Left lung (tissue), 14 donors: Measurements from ENCODE around the gene ELAVL2. TPM values are rescaled to one million over a fixed set of nuclear protein-coding genes. Genes with fewer than 3 reads are reported as not detected.

Source experiments
- ATAC-seq: fragments of 200-7000 bp; cut with Tn5 transposase; one replicate; pipeline ENCODE4 v1.9.1; 2020; ENCODE audit warnings: moderate library complexity
- DNase-seq, 4 donors: peaks; one replicate each; pipeline ENCODE4 v3.0.0-alpha.2; 2013 to 2020
- H3K27ac ChIP-seq, 2 donors: fragments of 200-600 bp; sonication (generic) in 1 of 2; one replicate each; pipeline versions ENCODE4 v1.5.0 to v1.8.0; 2020 to 2021
- H3K27me3 ChIP-seq, 2 donors: fragments of 200-600 bp; sonication (generic) in 1 of 2; one replicate each; pipeline versions ENCODE4 v1.5.0 to v1.8.0; 2020 to 2021
- H3K36me3 ChIP-seq, 2 donors: fragments of 200-600 bp; sonication (generic) in 1 of 2; one replicate each; pipeline versions ENCODE4 v1.5.0 to v1.8.0; 2020 to 2021
- H3K4me1 ChIP-seq, 2 donors: fragments of 200-600 bp; one replicate each; pipeline ENCODE4 v1.8.0; 2021
- H3K4me3 ChIP-seq, 2 donors: fragments of 200-600 bp; sonication (generic) in 1 of 2; one replicate each; pipeline versions ENCODE4 v1.5.0 to v1.8.0; 2020 to 2021; ENCODE audit warnings: mild to moderate bottlenecking in 1 of 2
- H3K9me3 ChIP-seq, 2 donors: fragments of 200-600 bp; sonication (generic) in 1 of 2; one replicate each; pipeline versions ENCODE4 v1.5.0 to v1.8.0; 2020 to 2021
- intact Hi-C, 2 donors: fragments of 100-400 bp; cut with DNase I; formaldehyde crosslinking; loops; one replicate each; pipeline versions ENCODE4 v1.11.2 to v1.14.2; 2022
- long read RNA-seq, 12 donors: library from polyadenylated mRNA in 2 of 12; unstranded in 2 of 12; transcript quantifications; one replicate each; pipeline ENCODE4 v2.0.0 and lab custom pipeline, GENCODE V29; 2019 to 2026
- polyA plus RNA-seq, 6 donors: library from polyadenylated mRNA; unstranded; fragments of 120-200 nt; gene quantifications; one replicate each; pipeline ENCODE4 v1.2.1, GENCODE V29; 2013; ENCODE audit not compliant: insufficient read length in 6 of 6
- total RNA-seq, 2 donors: library from RNA; stranded (reverse); fragmentation: NEBNext Ultra II Directional; extraction: Animal tissue kit (Norgen Biotek cat#: 25700); gene quantifications; one replicate each; pipeline ENCODE4 v1.2.1, GENCODE V29; 2021
- TF ChIP-seq, protein P1 (sequence below), 2 donors: fragments of 200-600 bp; sonication (generic) in 1 of 2; IDR thresholded peaks; one replicate each; pipeline versions ENCODE4 v1.5.0 to v1.8.0; 2021; ENCODE audit warnings: antibody characterized with exemption in 2 of 2
- donor health status: DM: no; HTN: yes; CAD: no.
- donor health status: DM: no; HTN: no; CAD: no.

Gene ELAVL2
- total RNA-seq (under 1 TPM in 1 of 2 donors, not detected in 1; 0.35 TPM), polyA plus RNA-seq (1 to 10 TPM; 1.6 to 4.5 (median 2.4) TPM)
- long read RNA-seq, donor 1 = 0 reads
- long read RNA-seq, donor 2 = 0 reads
- long read RNA-seq, donor 3 = 0 reads
- long read RNA-seq, donor 4 = 0 reads
- long read RNA-seq, donor 5 = 0 reads
- long read RNA-seq, donor 6 = 0 reads
- long read RNA-seq, donor 7 = 0 reads
- long read RNA-seq, donor 8 = 0 reads
- long read RNA-seq, donor 9 = 0 reads
- long read RNA-seq, donor 10 = 0 reads
- long read RNA-seq, donor 11, partial matches to known transcripts = 5 of 8 reads
- long read RNA-seq, donor 11, other reads (novel, unspliced or antisense) = 0 of 8 reads
- long read RNA-seq, donor 12 = 0 reads

GRCh38 chr9:23826120-23826629 is at the start of gene ELAVL2:
ELAVL2 (minus strand) TSS chr9:23826240; CDS start chr9:23762234, 64,006 bp downstream.
- intact Hi-C loops = no loop called here
- DNase-seq (peak in 3 of 4 donors; percentile 73 to 91 (median 78)), ATAC-seq (peak; percentile 94)
- no peaks in the 10 kb centered on the region for H3K36me3 ChIP-seq
- H3K4me1 ChIP-seq = peaks cover 0 to 5% of the 10 kb centered on the region in 2 donors
- H3K9me3 ChIP-seq = no peaks in the 10 kb centered on the region
- no peak within 1 kb of the TSS for H3K27ac ChIP-seq
- TF ChIP-seq, protein P1, sequence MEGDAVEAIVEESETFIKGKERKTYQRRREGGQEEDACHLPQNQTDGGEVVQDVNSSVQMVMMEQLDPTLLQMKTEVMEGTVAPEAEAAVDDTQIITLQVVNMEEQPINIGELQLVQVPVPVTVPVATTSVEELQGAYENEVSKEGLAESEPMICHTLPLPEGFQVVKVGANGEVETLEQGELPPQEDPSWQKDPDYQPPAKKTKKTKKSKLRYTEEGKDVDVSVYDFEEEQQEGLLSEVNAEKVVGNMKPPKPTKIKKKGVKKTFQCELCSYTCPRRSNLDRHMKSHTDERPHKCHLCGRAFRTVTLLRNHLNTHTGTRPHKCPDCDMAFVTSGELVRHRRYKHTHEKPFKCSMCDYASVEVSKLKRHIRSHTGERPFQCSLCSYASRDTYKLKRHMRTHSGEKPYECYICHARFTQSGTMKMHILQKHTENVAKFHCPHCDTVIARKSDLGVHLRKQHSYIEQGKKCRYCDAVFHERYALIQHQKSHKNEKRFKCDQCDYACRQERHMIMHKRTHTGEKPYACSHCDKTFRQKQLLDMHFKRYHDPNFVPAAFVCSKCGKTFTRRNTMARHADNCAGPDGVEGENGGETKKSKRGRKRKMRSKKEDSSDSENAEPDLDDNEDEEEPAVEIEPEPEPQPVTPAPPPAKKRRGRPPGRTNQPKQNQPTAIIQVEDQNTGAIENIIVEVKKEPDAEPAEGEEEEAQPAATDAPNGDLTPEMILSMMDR (IDR thresholded peaks at IDR 0.05) = no peak
- peak within 1 kb of the TSS; percentile 5 to 23 for H3K4me3 ChIP-seq
- peaks cover 69 to 99% of the 10 kb centered on the region in 2 donors for H3K27me3 ChIP-seq

DNA sequence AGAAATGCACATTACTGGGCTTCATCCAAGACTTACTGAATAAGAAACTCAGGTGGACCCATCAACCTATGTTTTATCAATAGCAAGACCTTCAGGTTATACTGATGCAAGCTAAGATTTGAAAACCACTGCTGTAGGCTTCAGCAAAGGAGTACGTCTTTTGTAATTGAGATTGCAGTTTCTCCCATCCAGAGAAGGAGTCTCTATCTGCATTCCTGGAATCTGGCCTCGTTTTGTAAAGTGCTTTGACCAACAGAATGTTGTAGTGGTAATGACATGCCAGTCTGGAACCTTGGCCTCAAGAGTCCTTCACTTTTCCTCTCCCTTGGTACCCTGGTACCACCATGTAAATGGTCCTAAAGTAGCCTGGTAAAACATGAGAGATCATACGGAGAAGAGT is 32.2 kb upstream of the ELAVL2 start:
- no peak overlapping the region for H3K4me3 ChIP-seq
- no peak overlapping the region for H3K27ac ChIP-seq
- no peak for ATAC-seq
- H3K9me3 ChIP-seq = peaks cover 0 to 8% of the 10 kb centered on the region in 2 donors
- H3K36me3 ChIP-seq = no peaks in the 10 kb centered on the region
- H3K4me1 ChIP-seq = no peaks in the 10 kb centered on the region
- TF ChIP-seq, protein P1 (IDR thresholded peaks at IDR 0.05) = no peak
- no peak for DNase-seq
- intact Hi-C loops = no loop called here
- no peaks in the 10 kb centered on the region for H3K27me3 ChIP-seq

DNA sequence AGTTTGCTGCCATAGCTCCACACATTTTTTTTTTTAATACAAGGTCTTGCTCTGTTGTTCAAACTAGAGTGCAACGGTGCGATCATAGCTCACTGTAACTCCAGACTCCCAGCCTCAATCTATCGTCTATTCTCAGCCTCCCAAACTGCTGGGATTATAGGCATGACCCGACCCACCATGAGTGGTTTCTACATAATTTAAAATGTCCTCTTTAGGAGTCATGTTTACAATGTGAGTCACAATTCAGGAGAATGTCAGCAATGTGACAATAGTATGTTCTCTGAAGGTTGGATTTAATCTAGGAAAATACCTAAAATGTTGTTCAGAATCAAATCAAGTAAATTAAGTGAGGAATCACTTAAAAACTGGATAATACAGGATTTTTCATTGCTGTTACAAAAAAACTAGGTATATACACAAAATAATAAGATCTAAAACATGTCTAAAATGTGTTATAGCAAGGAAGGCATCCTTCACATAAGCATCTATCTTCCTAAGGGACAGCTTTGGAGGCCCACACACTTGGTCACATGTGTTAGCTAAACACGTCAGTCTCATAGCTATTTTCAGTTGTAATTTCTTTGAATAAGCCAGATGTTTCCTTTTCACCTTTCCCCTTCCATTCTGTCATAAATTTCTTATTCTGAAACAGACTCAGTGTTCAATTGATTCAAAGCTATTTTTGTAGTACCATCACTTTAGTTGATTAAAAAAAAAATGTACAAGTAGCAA is 30.0 kb upstream of the ELAVL2 start:
- Histone ChIP-seq H3K4me1 (no peaks in the 10 kb centered on the region), H3K4me3 (no peak overlapping the region), H3K27ac (no peak overlapping the region), H3K27me3 (peaks cover 13 to 15% of the 10 kb centered on the region in 2 donors), H3K9me3 (peaks cover 0 to 2% of the 10 kb centered on the region in 2 donors), H3K36me3 (no peaks in the 10 kb centered on the region)
- TF ChIP-seq, protein P1 (IDR thresholded peaks at IDR 0.05) = no peak
- DNase-seq (no peak), ATAC-seq (no peak)
- intact Hi-C loops = no loop called here

DNA sequence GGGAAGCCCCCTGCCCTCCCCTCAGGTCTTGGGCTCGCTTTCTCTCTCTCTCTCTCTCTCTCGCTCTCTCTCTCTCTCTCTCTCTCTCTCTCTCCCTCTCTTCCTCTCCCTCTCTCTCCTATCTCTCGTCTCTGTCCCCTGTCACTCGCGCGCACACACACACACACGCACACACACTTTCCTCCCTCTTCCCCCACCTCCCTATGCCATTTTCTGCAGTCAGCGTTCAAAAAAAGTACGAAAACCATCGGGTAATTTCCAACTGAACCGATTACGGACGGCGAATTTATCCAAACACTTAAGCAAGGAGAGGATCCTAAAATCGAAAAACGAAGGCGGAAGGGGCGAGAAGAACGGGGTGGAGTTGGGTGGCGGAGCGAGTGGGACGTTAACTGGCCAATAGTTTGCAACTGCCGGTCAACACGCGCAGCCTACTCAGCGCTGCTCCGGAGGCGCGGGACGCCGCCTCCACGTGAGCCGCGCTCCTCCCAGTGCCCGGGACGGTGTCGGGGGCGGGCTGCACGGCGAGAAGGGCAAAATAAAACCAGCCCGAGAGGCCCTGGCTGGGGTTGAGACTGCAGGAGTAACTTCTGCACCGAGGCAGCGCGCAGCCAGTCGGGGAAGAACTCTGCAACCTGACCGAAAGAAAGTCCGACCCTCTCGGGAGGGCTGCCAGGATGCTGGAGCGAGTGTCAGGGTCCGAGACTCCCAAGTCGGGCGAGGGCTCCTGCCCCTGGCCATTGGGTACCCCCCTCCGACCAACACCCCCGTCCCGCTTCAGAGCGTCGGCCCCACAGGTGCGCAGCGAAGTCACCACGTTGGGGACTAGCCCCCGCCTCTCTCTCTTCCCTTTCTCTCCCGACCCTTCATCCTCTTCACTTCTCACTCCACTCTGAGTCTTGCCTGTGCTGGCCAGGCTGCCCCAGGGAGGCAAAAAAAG is 24.9 kb upstream of the ELAVL2 start:
- H3K27me3 ChIP-seq = peaks cover 19 to 40% of the 10 kb centered on the region in 2 donors
- no peaks in the 10 kb centered on the region for H3K4me1 ChIP-seq
- no peaks in the 10 kb centered on the region for H3K9me3 ChIP-seq
- no peak overlapping the region for H3K27ac ChIP-seq
- DNase-seq (peak in 2 of 4 donors; percentile 41 to 79), ATAC-seq (peak; percentile 97)
- peak overlapping the region; percentile 12 to 22 for H3K4me3 ChIP-seq
- no peaks in the 10 kb centered on the region for H3K36me3 ChIP-seq
- TF ChIP-seq, protein P1 (IDR thresholded peaks at IDR 0.05) = no peak
- intact Hi-C loops = no loop called here
